H1 (cell line): Measurements from ENCODE around the gene MVP. TPM values are rescaled to one million over a fixed set of nuclear protein-coding genes. Genes with fewer than 3 reads are reported as not detected.

Source experiments
- CTCF ChIA-PET: fragments of 300-600 bp; sonication (Branson Sonifier 250); formaldehyde crosslinking; loops from one replicate; lab custom pipeline; 2021; ENCODE audit not compliant: partially characterized antibody; lab: Charles Lee
- POLR2A ChIA-PET: fragments of 300-600 bp; sonication (Branson Sonifier 250); formaldehyde crosslinking; loops from one replicate; lab custom pipeline; 2021; ENCODE audit warnings: inconsistent platforms; ENCODE audit not compliant: partially characterized antibody; lab: Charles Lee
- DNase-seq, 2 experiments: peaks; one replicate each; pipeline versions ENCODE4 v3.0.0 to v3.0.0-alpha.2; 2010 to 2022; ENCODE audit warnings: low spot score in 2 of 2, low read depth in 1 of 2, mixed read lengths in 1 of 2
- FAIRE-seq: peaks from 2 replicates; lab custom pipeline; 2011; peaks lifted over from hg19 to GRCh38; lab: Jason Lieb, UNC
- H2AFZ ChIP-seq: 2 replicates; pipeline ENCODE4 v1.8.1; 2012; ENCODE audit warnings: low read length, inconsistent platforms
- H2AK5ac ChIP-seq: 2 replicates; pipeline ENCODE4 v1.6.1; 2013; ENCODE audit warnings: low read depth, low read length
- H2BK120ac ChIP-seq: replicated peaks from 2 replicates; pipeline ENCODE3; 2013; ENCODE audit warnings: low read depth, low read length, inconsistent platforms
- H2BK12ac ChIP-seq: 2 replicates; pipeline ENCODE4 v1.6.1; 2013; ENCODE audit warnings: low read depth, low read length
- H2BK15ac ChIP-seq: 2 replicates; pipeline ENCODE4 v1.6.1; 2013; ENCODE audit warnings: low read length
- H2BK20ac ChIP-seq: 2 replicates; pipeline ENCODE4 v1.6.1; 2013; ENCODE audit warnings: low read length
- H2BK5ac ChIP-seq: 2 replicates; pipeline ENCODE4 v1.6.1; 2013; ENCODE audit warnings: low read depth, low read length
- H3K14ac ChIP-seq: 2 replicates; pipeline ENCODE4 v1.6.1; 2013; ENCODE audit warnings: inconsistent platforms; ENCODE audit not compliant: insufficient read length
- H3K18ac ChIP-seq: 2 replicates; pipeline ENCODE4 v1.6.1; 2013; ENCODE audit warnings: low read length; ENCODE audit errors: extremely low read depth
- H3K23ac ChIP-seq: 2 replicates; pipeline ENCODE4 v1.6.1; 2013; ENCODE audit warnings: inconsistent platforms; ENCODE audit not compliant: insufficient read length
- H3K23me2 ChIP-seq: 2 replicates; pipeline ENCODE4 v1.6.1; 2013; ENCODE audit warnings: low read depth, low read length
- H3K27ac ChIP-seq: 2 replicates; pipeline ENCODE4 v1.6.1; 2011; ENCODE audit warnings: low read depth, low read length, inconsistent platforms
- H3K27me3 ChIP-seq, 4 experiments: replicated peaks in 1 of 4; 1 replicate in 1 of 4; 2 replicates in 3 of 4; pipeline versions ENCODE4 v1.6.1 to v1.8.1; 2011 to 2013; ENCODE audit warnings: low read length in 3 of 4, mild to moderate bottlenecking in 3 of 4, inconsistent platforms in 2 of 4, mixed read lengths in 2 of 4, moderate library complexity in 1 of 4; ENCODE audit not compliant: control insufficient read depth in 3 of 4, insufficient read depth in 3 of 4; ENCODE audit errors: extremely low read depth in 1 of 4
- H3K36me3 ChIP-seq, 4 experiments: 2 replicates each; pipeline versions ENCODE4 v1.6.1 to v1.8.1; 2011 to 2013; ENCODE audit warnings: mild to moderate bottlenecking in 4 of 4, low read length in 3 of 4, moderate library complexity in 2 of 4, control low read depth in 1 of 4, inconsistent platforms in 1 of 4; ENCODE audit not compliant: insufficient read depth in 4 of 4, control insufficient read depth in 2 of 4
- H3K4ac ChIP-seq: replicated peaks from 2 replicates; pipeline ENCODE3; 2013; ENCODE audit warnings: low read length, low read depth, mixed read lengths, inconsistent platforms; ENCODE audit not compliant: insufficient read length
- H3K4me1 ChIP-seq, 4 experiments: replicated peaks in 1 of 4; 1 replicate in 1 of 4; 2 replicates in 3 of 4; pipeline versions ENCODE4 v1.6.1 to v1.8.1; 2011 to 2013; ENCODE audit warnings: low read length in 3 of 4, inconsistent platforms in 2 of 4, mixed read lengths in 1 of 4; ENCODE audit not compliant: insufficient read depth in 4 of 4, control insufficient read depth in 3 of 4
- H3K4me2 ChIP-seq, 2 experiments: 2 replicates each; pipeline versions ENCODE4 v1.6.1 to v1.8.1; 2011 to 2013; ENCODE audit warnings: low read depth in 2 of 2, low read length in 2 of 2, control low read depth in 1 of 2, inconsistent platforms in 1 of 2, mild to moderate bottlenecking in 1 of 2; ENCODE audit not compliant: insufficient read depth in 1 of 2
- H3K4me3 ChIP-seq, 4 experiments: fragments of 200-600, 300-600 bp in 1 of 4; sonication (generic), shearing (Covaris generic), sonication (Bioruptor Twin) in 1 of 4; 2 replicates each; pipeline versions ENCODE4 v1.5.1 to v1.8.1; 2011 to 2016; ENCODE audit warnings: low read length in 4 of 4, low read depth in 3 of 4, control low read depth in 2 of 4, inconsistent platforms in 2 of 4, mild to moderate bottlenecking in 2 of 4, mixed read lengths in 1 of 4, moderate library complexity in 1 of 4; ENCODE audit not compliant: insufficient read depth in 2 of 4; ENCODE audit errors: extremely low read depth in 1 of 4
- H3K56ac ChIP-seq: replicated peaks from 2 replicates; pipeline ENCODE3; 2013; ENCODE audit warnings: low read depth, mild to moderate bottlenecking, mixed read lengths, low read length, inconsistent platforms; ENCODE audit not compliant: insufficient read length
- H3K79me1 ChIP-seq: 2 replicates; pipeline ENCODE4 v1.6.1; 2013; ENCODE audit warnings: low read depth, low read length, control low read depth
- H3K79me2 ChIP-seq, 2 experiments: 2 replicates each; pipeline versions ENCODE4 v1.6.1 to v1.8.1; 2012 to 2013; ENCODE audit warnings: low read length in 2 of 2, mild to moderate bottlenecking in 2 of 2, inconsistent platforms in 1 of 2; ENCODE audit not compliant: insufficient read depth in 2 of 2, control insufficient read depth in 1 of 2
- H3K9ac ChIP-seq, 4 experiments: replicated peaks in 1 of 4; 1 replicate in 1 of 4; 2 replicates in 3 of 4; pipeline versions ENCODE4 v1.6.1 to v1.8.1; 2011 to 2013; ENCODE audit warnings: low read depth in 3 of 4, low read length in 3 of 4, control low read depth in 2 of 4, mild to moderate bottlenecking in 2 of 4, moderate library complexity in 2 of 4, inconsistent platforms in 1 of 4; ENCODE audit errors: extremely low read depth in 1 of 4
- H3K9me3 ChIP-seq, 2 experiments: 2 replicates each; pipeline versions ENCODE4 v1.6.1 to v1.8.1; 2012 to 2013; ENCODE audit warnings: mild to moderate bottlenecking in 2 of 2, moderate library complexity in 2 of 2, control low read depth in 1 of 2, inconsistent platforms in 1 of 2, low read depth in 1 of 2, low read length in 1 of 2, mixed read lengths in 1 of 2; ENCODE audit not compliant: insufficient read depth in 2 of 2
- H4K20me1 ChIP-seq, 2 experiments: replicated peaks in 1 of 2; 2 replicates each; pipeline versions ENCODE3 to v1.8.1; 2011 to 2013; ENCODE audit warnings: inconsistent platforms in 2 of 2, low read length in 2 of 2, mild to moderate bottlenecking in 1 of 2; ENCODE audit not compliant: insufficient read depth in 2 of 2, control insufficient read depth in 1 of 2
- H4K5ac ChIP-seq: 2 replicates; pipeline ENCODE4 v1.6.1; 2013; ENCODE audit warnings: low read length, low read depth, mixed read lengths, inconsistent platforms; ENCODE audit not compliant: insufficient read length
- H4K8ac ChIP-seq: 2 replicates; pipeline ENCODE4 v1.8.0; 2013; ENCODE audit warnings: mild to moderate bottlenecking, moderate library complexity, low read length, inconsistent platforms; ENCODE audit not compliant: insufficient read depth; ENCODE audit errors: extremely low read depth
- H4K91ac ChIP-seq: replicated peaks from 2 replicates; pipeline ENCODE3; 2013; ENCODE audit warnings: low read length, mixed read lengths, inconsistent platforms; ENCODE audit not compliant: insufficient read length
- BCL11A ChIP-seq, 2 experiments: IDR thresholded peaks; one replicate each; pipeline ENCODE4 v1.6.1; 2011; ENCODE audit warnings: low read depth in 2 of 2, low read length in 2 of 2, mild to moderate bottlenecking in 2 of 2
- HDAC2 ChIP-seq, 2 experiments: fragments of 300-600 bp in 1 of 2; sonication (generic) in 1 of 2; IDR thresholded peaks; 2 replicates each; pipeline ENCODE4 v1.6.1; 2011 to 2012; ENCODE audit warnings: low read depth in 2 of 2, low read length in 2 of 2, mild to moderate bottlenecking in 2 of 2, moderate library complexity in 2 of 2, borderline replicate concordance in 1 of 2, inconsistent platforms in 1 of 2
- MAFK ChIP-seq: IDR thresholded peaks from 2 replicates; pipeline ENCODE4 v1.6.1; 2012; ENCODE audit warnings: low read depth, mild to moderate bottlenecking, improper control_type of control experiment, low read length
- RAD21 ChIP-seq, 2 experiments: IDR thresholded peaks in 1 of 2; conservative IDR thresholded peaks in 1 of 2; 2 replicates each; pipeline ENCODE4 v1.6.1; 2011; ENCODE audit warnings: low read depth in 2 of 2, low read length in 2 of 2, improper control_type of control experiment in 1 of 2, inconsistent platforms in 1 of 2, mild to moderate bottlenecking in 1 of 2, moderate library complexity in 1 of 2
- SIN3A ChIP-seq, 2 experiments: IDR thresholded peaks in 1 of 2; conservative IDR thresholded peaks in 1 of 2; 2 replicates each; pipeline ENCODE4 v1.6.1; 2011 to 2012; ENCODE audit warnings: low read length in 2 of 2, improper control_type of control experiment in 1 of 2, low read depth in 1 of 2, mild to moderate bottlenecking in 1 of 2
- SIX5 ChIP-seq: IDR thresholded peaks from 2 replicates; pipeline ENCODE4 v1.6.1; 2011; ENCODE audit warnings: mild to moderate bottlenecking, low read depth, low read length
- SRF ChIP-seq: IDR thresholded peaks from 2 replicates; pipeline ENCODE4 v1.6.1; 2011; ENCODE audit warnings: mild to moderate bottlenecking, low read depth, low read length, moderate library complexity
- USF2 ChIP-seq: IDR thresholded peaks from 2 replicates; pipeline ENCODE4 v1.6.1; 2011; ENCODE audit warnings: low read length, improper control_type of control experiment
- WGBS, 2 experiments: shearing (Covaris generic) in 1 of 2; methylation state at CpG; one replicate each; pipeline versions ENCODE4 v1.1.6 to v1.1.7; 2013 to 2015; ENCODE audit warnings: low lambda C conversion rate in 2 of 2, mixed read lengths in 2 of 2, inconsistent platforms in 1 of 2, low coverage in 1 of 2, missing lambda C conversion rate in 1 of 2; ENCODE audit not compliant: insufficient replicate concordance in 2 of 2, insufficient coverage in 1 of 2, insufficient read length in 1 of 2; ENCODE audit errors: extremely low coverage in 1 of 2, missing lambda C conversion rate in 1 of 2; 5-methylcytosine and 5-hydroxymethylcytosine counted together
- polyA plus RNA-seq, 7 experiments: library from polyadenylated mRNA; depleted of rRNA in 3 of 7; stranded (reverse) in 5 of 7; unstranded in 2 of 7; fragments of >200 nt in 5 of 7; fragments of 200-250 nt in 2 of 7; gene quantifications; 1 replicate in 5 of 7; 2 replicates in 1 of 7; 4 replicates in 1 of 7; pipeline versions ENCODE4 v1.2.1 to v1.2.3, GENCODE V29; 2011 to 2013; ENCODE audit warnings: missing spikeins in 2 of 7, mixed read lengths in 2 of 7
- total RNA-seq: library from RNA; stranded (reverse); fragmentation: NEBNext Ultra II Directional; extraction: Animal tissue kit (Norgen Biotek cat#: 25700); gene quantifications from 2 replicates; pipeline ENCODE4 v1.2.1, GENCODE V29; 2021

Gene MVP
- total and polyA plus RNA-seq, 2 of the 8 experiments (the other 6 are each of a cell fraction or from before 2014, with no cell fraction given): 1.9 TPM

GRCh38 chr16:29805232-29806098 is 14.8 kb upstream of the MVP start:
- Histone ChIP-seq H3K14ac (no peak overlapping the region), H3K23me2 (peaks cover 13% of the 10 kb centered on the region; the same call in 1 of the 2 replicates), H3K27ac (peak overlapping the region; percentile 86), H4K8ac (peak overlapping the region; percentile 77), H3K4me3 (peak overlapping the region; percentile 54 to 79 (median 72)), H2AK5ac (0 out of 2 replicates have a peak overlapping the region, but pooled peaks have one; percentile 47), H3K56ac (peak overlapping the region; percentile 11), H2AFZ (no peak overlapping the region), H3K27me3 (no peaks in the 10 kb centered on the region), H2BK5ac (peak overlapping the region; percentile 88), H3K23ac (no peak overlapping the region), H3K79me2 (peaks cover 7 to 22% of the 10 kb centered on the region in 2 experiments), H3K4me1 (peaks cover 0 to 35% (median 25%) of the 10 kb centered on the region in 4 experiments; a peak in 6 of 7 replicates), H3K18ac (peak overlapping the region; percentile 90), H4K20me1 (peaks cover 15 to 26% of the 10 kb centered on the region in 2 experiments), H2BK12ac (no peak overlapping the region; the same call in 1 of the 2 replicates), H4K91ac (peak overlapping the region; percentile 98), H3K4me2 (peak overlapping the region; percentile 69 to 94), H4K5ac (peak overlapping the region; percentile 90), H3K4ac (peak overlapping the region; percentile 92), H3K36me3 (peaks cover 25 to 58% (median 32%) of the 10 kb centered on the region in 4 experiments), H2BK20ac (no peak overlapping the region), H2BK120ac (no peak overlapping the region), H3K79me1 (no peaks in the 10 kb centered on the region), H3K9me3 (no peaks in the 10 kb centered on the region), H2BK15ac (no peak overlapping the region), H3K9ac (peak overlapping the region in 3 of 4 experiments; percentile 22 to 82 (median 79); a peak in 6 of 7 replicates)
- peak; percentile 92 to 96 for DNase-seq
- POLR2A ChIA-PET: interaction anchor here (1.0 to 6.5 kb wide), 14 partner anchors 8 to 121 kb away, joined by 3 to 58 read pairs (median 7); partner anchors contain the start of genes KCTD13, KIF22, MVP and PAGR1
- CTCF ChIA-PET: interaction anchor here (1.3 to 2.7 kb wide), 3 partner anchors 20 to 154 kb away, joined by 3 to 15 read pairs (median 9); no protein-coding TSS in a partner anchor
- WGBS, 2 experiments: 0% methylated on average over 33 of the region's 103 CpGs; no CpG with 5 or more reads in 1 of the 2 experiments
- FAIRE-seq: no peak
- TF ChIP-seq USF2 (peak; percentile 61; the same call in 1 of the 2 replicates), SIX5 (no peak), SRF (no peak), SIN3A (conservative IDR thresholded peaks at IDR 0.05 in 1 of 2, IDR thresholded peaks at IDR 0.05 in 1 of 2; ENCODE audit: low read depth in 1 of 2, low read length in 2 of 2) (peak in 1 of 2 experiments; percentile 87; a peak in 2 of 4 replicates), HDAC2 (IDR thresholded peaks at IDR 0.05; ENCODE audit: borderline replicate concordance in 1 of 2, low read depth in 2 of 2, low read length in 2 of 2) (peak; percentile 61 to 92; a peak in 1 of 4 replicates), MAFK (no peak), BCL11A (IDR thresholded peaks at IDR 0.05; ENCODE audit: low read depth in 2 of 2, low read length in 2 of 2) (no peak), RAD21 (IDR thresholded peaks at IDR 0.05 in 1 of 2, conservative IDR thresholded peaks at IDR 0.05 in 1 of 2; ENCODE audit: low read depth in 2 of 2, low read length in 2 of 2) (no peak; a peak in 1 of 4 replicates)
